Measurements from ENCODE around the gene ANKRA2. TPM values are rescaled to one million over a fixed set of nuclear protein-coding genes. Genes with fewer than 3 reads are reported as not detected.

Gene ANKRA2
- total and polyA plus RNA-seq, 10 of the 15 experiments (the other 5 are each of a cell fraction or from before 2014, with no cell fraction given): 12.3 to 47.1 (median 21.9) TPM

DNA sequence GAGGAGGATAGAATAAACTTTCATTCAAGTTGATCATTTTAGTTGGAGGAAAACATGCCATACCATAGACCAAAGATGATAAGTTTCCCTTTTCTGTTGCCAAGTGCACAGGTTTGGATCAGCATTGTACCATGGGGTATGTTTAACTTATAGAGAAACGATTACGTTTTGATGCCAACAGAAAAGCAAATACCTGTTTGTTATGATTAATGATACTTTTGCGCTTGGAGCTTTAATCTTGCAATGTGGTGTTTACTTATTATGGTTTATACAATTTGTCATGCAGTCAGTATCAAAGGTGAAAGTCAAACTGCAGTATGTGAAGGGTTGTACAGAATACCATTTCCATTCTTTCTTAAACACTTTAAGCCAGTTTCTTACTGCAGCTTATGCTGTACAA, 47.4 kb upstream of the ANKRA2 start:
- in situ Hi-C loops (cut with MboI) (no loop called here), intact Hi-C loops (cut with micrococcal nuclease; ENCODE audit: unreplicated experiment) (no loop called here)
- Histone ChIP-seq H3K9ac (ENCODE audit: control insufficient read depth, insufficient read depth, low read length) (no peak overlapping the region), H3K4me3 (no peak overlapping the region), H3K9me3 (replicated peaks; ENCODE audit: control insufficient read depth, insufficient read depth, low read length) (no peaks in the 10 kb centered on the region), H3K79me2 (ENCODE audit: control insufficient read depth, insufficient read depth, low read length) (no peaks in the 10 kb centered on the region), H3K27ac (ENCODE audit: control insufficient read depth, insufficient read depth) (no peak overlapping the region), H4K20me1 (ENCODE audit: control insufficient read depth, insufficient read depth) (no peaks in the 10 kb centered on the region), H3K27me3 (replicated peaks in 1 of 2; ENCODE audit: control insufficient read depth in 2 of 2, insufficient read depth in 2 of 2, low read length in 1 of 2) (no peaks in the 10 kb centered on the region), H2AFZ (ENCODE audit: control insufficient read depth, low read depth, low read length) (no peak overlapping the region), H3K4me1 (ENCODE audit: control insufficient read depth, insufficient read depth, low read length) (peaks cover 5% of the 10 kb centered on the region), H3K36me3 (ENCODE audit: control insufficient read depth in 2 of 2, insufficient read depth in 2 of 2, low read length in 1 of 2) (no peaks in the 10 kb centered on the region), H3K4me2 (ENCODE audit: control insufficient read depth, insufficient read depth) (no peak overlapping the region)
- ChIA-PET SMC1A (ENCODE audit: uncharacterized antibody, unreplicated experiment) (interaction anchor here (0.9 to 1.6 kb wide), 3 partner anchors 16 to 181 kb away, joined by 3 to 4 read pairs (median 3); no protein-coding TSS in a partner anchor), CTCF (interaction anchor here (1.8 kb wide), 1 partner anchor 22 kb away, joined by 8 read pairs; no protein-coding TSS in a partner anchor), RAD21 (ENCODE audit: unreplicated experiment) (interaction anchor here (1.3 kb wide), 1 partner anchor 80 kb away, joined by 4 read pairs; no protein-coding TSS in a partner anchor), POLR2A (no interaction called here)
- ATAC-seq (no peak), FAIRE-seq (no peak), DNase-seq (ENCODE audit: low read depth, low spot score) (no peak)
- no peak for TF ChIP-seq RELA (IDR thresholded peaks at IDR 0.05; ENCODE audit: borderline replicate concordance, partially characterized antibody)
- no peak for TF ChIP-seq FOXM1 (IDR thresholded peaks at IDR 0.05; ENCODE audit: low read depth, low read length)
- TF ChIP-seq MEF2A (IDR thresholded peaks at IDR 0.05; ENCODE audit: insufficient read depth, low read depth, low read length): no peak
- TF ChIP-seq POLR2AphosphoS5 (IDR thresholded peaks at IDR 0.05; ENCODE audit: low read length): no peak
- no peak for TF ChIP-seq NRF1 (conservative IDR thresholded peaks at IDR 0.05; ENCODE audit: low read depth, low read length)
- TF ChIP-seq ZNF384 (IDR thresholded peaks at IDR 0.05; ENCODE audit: borderline replicate concordance, low read depth, low read length): no peak
- TF ChIP-seq, protein P1, sequence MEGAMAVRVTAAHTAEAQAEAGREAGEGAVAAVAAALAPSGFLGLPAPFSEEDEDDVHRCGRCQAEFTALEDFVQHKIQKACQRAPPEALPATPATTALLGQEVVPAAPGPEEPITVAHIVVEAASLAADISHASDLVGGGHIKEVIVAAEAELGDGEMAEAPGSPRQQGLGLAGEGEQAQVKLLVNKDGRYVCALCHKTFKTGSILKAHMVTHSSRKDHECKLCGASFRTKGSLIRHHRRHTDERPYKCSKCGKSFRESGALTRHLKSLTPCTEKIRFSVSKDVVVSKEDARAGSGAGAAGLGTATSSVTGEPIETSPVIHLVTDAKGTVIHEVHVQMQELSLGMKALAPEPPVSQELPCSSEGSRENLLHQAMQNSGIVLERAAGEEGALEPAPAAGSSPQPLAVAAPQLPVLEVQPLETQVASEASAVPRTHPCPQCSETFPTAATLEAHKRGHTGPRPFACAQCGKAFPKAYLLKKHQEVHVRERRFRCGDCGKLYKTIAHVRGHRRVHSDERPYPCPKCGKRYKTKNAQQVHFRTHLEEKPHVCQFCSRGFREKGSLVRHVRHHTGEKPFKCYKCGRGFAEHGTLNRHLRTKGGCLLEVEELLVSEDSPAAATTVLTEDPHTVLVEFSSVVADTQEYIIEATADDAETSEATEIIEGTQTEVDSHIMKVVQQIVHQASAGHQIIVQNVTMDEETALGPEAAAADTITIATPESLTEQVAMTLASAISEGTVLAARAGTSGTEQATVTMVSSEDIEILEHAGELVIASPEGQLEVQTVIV (IDR thresholded peaks at IDR 0.05; ENCODE audit: borderline replicate concordance, partially characterized antibody): no peak
- TF ChIP-seq SUZ12 (IDR thresholded peaks at IDR 0.05; ENCODE audit: unreplicated experiment): no peak
- no peak for TF ChIP-seq RAD51 (IDR thresholded peaks at IDR 0.05)
- TF ChIP-seq NFIC (IDR thresholded peaks at IDR 0.05; ENCODE audit: low read depth, low read length): no peak
- no peak for TF ChIP-seq SP1 (IDR thresholded peaks at IDR 0.05; ENCODE audit: low read depth, low read length)
- no peak for TF ChIP-seq BRCA1 (IDR thresholded peaks at IDR 0.05; ENCODE audit: low read depth, low read length)
- no peak for TF ChIP-seq NFYA (IDR thresholded peaks at IDR 0.05; ENCODE audit: borderline replicate concordance, low read depth, low read length)
- TF ChIP-seq, protein P2, sequence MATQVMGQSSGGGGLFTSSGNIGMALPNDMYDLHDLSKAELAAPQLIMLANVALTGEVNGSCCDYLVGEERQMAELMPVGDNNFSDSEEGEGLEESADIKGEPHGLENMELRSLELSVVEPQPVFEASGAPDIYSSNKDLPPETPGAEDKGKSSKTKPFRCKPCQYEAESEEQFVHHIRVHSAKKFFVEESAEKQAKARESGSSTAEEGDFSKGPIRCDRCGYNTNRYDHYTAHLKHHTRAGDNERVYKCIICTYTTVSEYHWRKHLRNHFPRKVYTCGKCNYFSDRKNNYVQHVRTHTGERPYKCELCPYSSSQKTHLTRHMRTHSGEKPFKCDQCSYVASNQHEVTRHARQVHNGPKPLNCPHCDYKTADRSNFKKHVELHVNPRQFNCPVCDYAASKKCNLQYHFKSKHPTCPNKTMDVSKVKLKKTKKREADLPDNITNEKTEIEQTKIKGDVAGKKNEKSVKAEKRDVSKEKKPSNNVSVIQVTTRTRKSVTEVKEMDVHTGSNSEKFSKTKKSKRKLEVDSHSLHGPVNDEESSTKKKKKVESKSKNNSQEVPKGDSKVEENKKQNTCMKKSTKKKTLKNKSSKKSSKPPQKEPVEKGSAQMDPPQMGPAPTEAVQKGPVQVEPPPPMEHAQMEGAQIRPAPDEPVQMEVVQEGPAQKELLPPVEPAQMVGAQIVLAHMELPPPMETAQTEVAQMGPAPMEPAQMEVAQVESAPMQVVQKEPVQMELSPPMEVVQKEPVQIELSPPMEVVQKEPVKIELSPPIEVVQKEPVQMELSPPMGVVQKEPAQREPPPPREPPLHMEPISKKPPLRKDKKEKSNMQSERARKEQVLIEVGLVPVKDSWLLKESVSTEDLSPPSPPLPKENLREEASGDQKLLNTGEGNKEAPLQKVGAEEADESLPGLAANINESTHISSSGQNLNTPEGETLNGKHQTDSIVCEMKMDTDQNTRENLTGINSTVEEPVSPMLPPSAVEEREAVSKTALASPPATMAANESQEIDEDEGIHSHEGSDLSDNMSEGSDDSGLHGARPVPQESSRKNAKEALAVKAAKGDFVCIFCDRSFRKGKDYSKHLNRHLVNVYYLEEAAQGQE (IDR thresholded peaks at IDR 0.05; ENCODE audit: low read depth, low read length): no peak
- no peak for TF ChIP-seq CREM (IDR thresholded peaks at IDR 0.05; ENCODE audit: low read depth)
- TF ChIP-seq HDAC2 (IDR thresholded peaks at IDR 0.05): no peak
- BruUV-seq (replicated peaks): no TSS peak
- WGBS (ENCODE audit: insufficient coverage, insufficient replicate concordance, low lambda C conversion rate, missing lambda C conversion rate): 69% methylated on average over 3 of the region's 3 CpGs
